ENCODE data around the gene LHX6. TPM values are rescaled to one million over a fixed set of nuclear protein-coding genes. Genes with fewer than 3 reads are reported as not detected.

LHX6 gene
- total RNA-seq, 1 donor from 2014 or later: 0.34 TPM

- Histone ChIP-seq H3K36me3 (ENCODE audit: insufficient read depth, low read length) (no peaks in the 10 kb centered on the region), H3K27me3 (ENCODE audit: insufficient read depth, low read length) (peaks cover 11% of the 10 kb centered on the region), H3K27ac (ENCODE audit: low read depth, low read length) (no peak overlapping the region), H3K4me1 (ENCODE audit: insufficient read depth, low read length) (peaks cover 8% of the 10 kb centered on the region), H3K9me3 (ENCODE audit: insufficient read depth, low read depth, low read length) (no peaks in the 10 kb centered on the region), H2AFZ (ENCODE audit: low read depth, low read length) (no peak overlapping the region), H4K20me1 (ENCODE audit: insufficient read depth, low read length) (no peaks in the 10 kb centered on the region), H3K79me2 (ENCODE audit: insufficient read depth, low read length) (no peaks in the 10 kb centered on the region), H3K9ac (ENCODE audit: low read length) (no peak overlapping the region), H3K4me2 (ENCODE audit: low read length) (peak overlapping the region; percentile 56), H3K4me3 (ENCODE audit: insufficient read depth, low read depth, low read length) (no peak overlapping the region)
- no peaks in the 10 kb centered on the region for H3K9me3 Mint-ChIP-seq (ENCODE audit: unreplicated experiment)
- peaks cover 2% of the 10 kb centered on the region for H3K36me3 Mint-ChIP-seq (ENCODE audit: low read depth, unreplicated experiment)
- peaks cover 22% of the 10 kb centered on the region for H3K4me1 Mint-ChIP-seq (ENCODE audit: low read depth, unreplicated experiment)
- peaks cover 45% of the 10 kb centered on the region for H3K27me3 Mint-ChIP-seq (ENCODE audit: low read depth, unreplicated experiment)
- no peak for FAIRE-seq
- peak; percentile 84 for DNase-seq (ENCODE audit: low read depth)
- no peak overlapping the region for H3K4me3 Mint-ChIP-seq (ENCODE audit: unreplicated experiment)
- peak overlapping the region; percentile 2 for H3K27ac Mint-ChIP-seq (ENCODE audit: unreplicated experiment)
- TF ChIP-seq CTCF (IDR thresholded peaks at IDR 0.05; ENCODE audit: insufficient read depth, low read depth, low read length) (no peak), EZH2 (IDR thresholded peaks at IDR 0.05; ENCODE audit: insufficient read depth, low read length) (no peak)
Observed at GRCh38 chr9:122206118-122207046, 22.4 kb downstream of the LHX6 start.

- no peak for FAIRE-seq
- Histone ChIP-seq H3K4me1 (ENCODE audit: insufficient read depth, low read length) (peaks cover 12% of the 10 kb centered on the region), H3K27me3 (ENCODE audit: insufficient read depth, low read length) (peaks cover 4% of the 10 kb centered on the region), H3K79me2 (ENCODE audit: insufficient read depth, low read length) (no peaks in the 10 kb centered on the region), H3K36me3 (ENCODE audit: insufficient read depth, low read length) (no peaks in the 10 kb centered on the region), H3K4me3 (ENCODE audit: insufficient read depth, low read depth, low read length) (no peak overlapping the region), H3K9ac (ENCODE audit: low read length) (no peak overlapping the region), H3K4me2 (ENCODE audit: low read length) (no peak overlapping the region), H3K9me3 (ENCODE audit: insufficient read depth, low read depth, low read length) (no peaks in the 10 kb centered on the region), H2AFZ (ENCODE audit: low read depth, low read length) (no peak overlapping the region), H4K20me1 (ENCODE audit: insufficient read depth, low read length) (no peaks in the 10 kb centered on the region), H3K27ac (ENCODE audit: low read depth, low read length) (no peak overlapping the region)
- DNase-seq (ENCODE audit: low read depth): no peak
- H3K9me3 Mint-ChIP-seq (ENCODE audit: unreplicated experiment): no peaks in the 10 kb centered on the region
- TF ChIP-seq CTCF (IDR thresholded peaks at IDR 0.05; ENCODE audit: insufficient read depth, low read depth, low read length): no peak
- TF ChIP-seq EZH2 (IDR thresholded peaks at IDR 0.05; ENCODE audit: insufficient read depth, low read length): no peak
- H3K27ac Mint-ChIP-seq (ENCODE audit: unreplicated experiment): no peak overlapping the region
- peaks cover under 1% of the 10 kb centered on the region for H3K36me3 Mint-ChIP-seq (ENCODE audit: low read depth, unreplicated experiment)
- peaks cover 27% of the 10 kb centered on the region for H3K4me1 Mint-ChIP-seq (ENCODE audit: low read depth, unreplicated experiment)
- H3K4me3 Mint-ChIP-seq (ENCODE audit: unreplicated experiment): no peak overlapping the region
- peaks cover 36% of the 10 kb centered on the region for H3K27me3 Mint-ChIP-seq (ENCODE audit: low read depth, unreplicated experiment)
Observed at GRCh38 chr9:122205176-122205575, 23.6 kb downstream of the LHX6 start.

GRCh38 chr9:122204491-122204890, 24.3 kb downstream of the LHX6 start:
- no peak overlapping the region for H3K27ac Mint-ChIP-seq (ENCODE audit: unreplicated experiment)
- Histone ChIP-seq H3K9ac (ENCODE audit: low read length) (no peak overlapping the region), H3K27me3 (ENCODE audit: insufficient read depth, low read length) (peaks cover 2% of the 10 kb centered on the region), H3K36me3 (ENCODE audit: insufficient read depth, low read length) (no peaks in the 10 kb centered on the region), H3K4me3 (ENCODE audit: insufficient read depth, low read depth, low read length) (no peak overlapping the region), H2AFZ (ENCODE audit: low read depth, low read length) (no peak overlapping the region), H3K4me2 (ENCODE audit: low read length) (no peak overlapping the region), H4K20me1 (ENCODE audit: insufficient read depth, low read length) (no peaks in the 10 kb centered on the region), H3K9me3 (ENCODE audit: insufficient read depth, low read depth, low read length) (no peaks in the 10 kb centered on the region), H3K4me1 (ENCODE audit: insufficient read depth, low read length) (peaks cover 12% of the 10 kb centered on the region), H3K27ac (ENCODE audit: low read depth, low read length) (no peak overlapping the region), H3K79me2 (ENCODE audit: insufficient read depth, low read length) (no peaks in the 10 kb centered on the region)
- FAIRE-seq (no peak), DNase-seq (ENCODE audit: low read depth) (no peak)
- no peaks in the 10 kb centered on the region for H3K9me3 Mint-ChIP-seq (ENCODE audit: unreplicated experiment)
- H3K4me3 Mint-ChIP-seq (ENCODE audit: unreplicated experiment): no peak overlapping the region
- no peaks in the 10 kb centered on the region for H3K36me3 Mint-ChIP-seq (ENCODE audit: low read depth, unreplicated experiment)
- H3K4me1 Mint-ChIP-seq (ENCODE audit: low read depth, unreplicated experiment): peaks cover 27% of the 10 kb centered on the region
- TF ChIP-seq CTCF (IDR thresholded peaks at IDR 0.05; ENCODE audit: insufficient read depth, low read depth, low read length) (no peak), EZH2 (IDR thresholded peaks at IDR 0.05; ENCODE audit: insufficient read depth, low read length) (no peak)
- H3K27me3 Mint-ChIP-seq (ENCODE audit: low read depth, unreplicated experiment): peaks cover 36% of the 10 kb centered on the region
